Panc1 (cell line): Measurements from ENCODE around the gene CYP27C1. TPM values are rescaled to one million over a fixed set of nuclear protein-coding genes. Genes with fewer than 3 reads are reported as not detected.

Experiments
- ATAC-seq: fragments of 200-7000 bp; cut with Tn5 transposase; 2 replicates; pipeline ENCODE4 v1.9.1; 2020; ENCODE audit warnings: mild to moderate bottlenecking, moderate library complexity
- BruUV-seq: library from RNA; stranded (reverse); fragments of 400-500 nt; replicated peaks from 2 replicates; lab custom pipeline; 2021; lab: Mats Ljungman, UMichigan
- CTCF ChIA-PET: fragments of 300-600 bp; sonication (Branson Sonifier 250); formaldehyde crosslinking; loops from one replicate; lab custom pipeline; 2022; ENCODE audit warnings: antibody characterized with exemption; lab: Charles Lee
- POLR2A ChIA-PET: fragments of 300-600 bp; sonication (Branson Sonifier 250); formaldehyde crosslinking; loops from one replicate; lab custom pipeline; 2022; ENCODE audit warnings: antibody characterized with exemption; lab: Charles Lee
- DNase-seq: peaks from one replicate; pipeline ENCODE4 v3.0.0-alpha.2; 2010; ENCODE audit warnings: low read depth, low spot score
- H3K27ac ChIP-seq: 2 replicates; pipeline ENCODE4 v1.5.1; 2011; ENCODE audit warnings: mild to moderate bottlenecking, low read length, inconsistent platforms
- H3K27me3 ChIP-seq: fragments of 200-500 bp; sonication (Bioruptor generic); 2 replicates; pipeline ENCODE4 v1.6.0; 2014; ENCODE audit warnings: low read length, inconsistent platforms; ENCODE audit not compliant: control insufficient read depth, insufficient read depth
- H3K36me3 ChIP-seq: fragments of 200-500 bp; sonication (Bioruptor generic); 2 replicates; pipeline ENCODE4 v1.5.1; 2014; ENCODE audit warnings: inconsistent platforms, mild to moderate bottlenecking, low read length, moderate library complexity; ENCODE audit not compliant: control insufficient read depth, insufficient read depth
- H3K4me1 ChIP-seq: 2 replicates; pipeline ENCODE4 v1.5.1; 2011; ENCODE audit warnings: inconsistent platforms, mild to moderate bottlenecking, low read length, moderate library complexity; ENCODE audit not compliant: control insufficient read depth, insufficient read depth
- H3K4me3 ChIP-seq, 2 experiments: 2 replicates each; pipeline ENCODE4 v1.5.1; 2011 to 2012; ENCODE audit warnings: low read depth in 2 of 2, low read length in 2 of 2, mild to moderate bottlenecking in 2 of 2, inconsistent platforms in 1 of 2, moderate library complexity in 1 of 2
- H3K9me3 ChIP-seq: fragments of 200-500 bp; sonication (Bioruptor generic); 2 replicates; pipeline ENCODE4 v1.5.1; 2014; ENCODE audit warnings: low read depth, mild to moderate bottlenecking, inconsistent platforms, low read length, moderate library complexity; ENCODE audit not compliant: control insufficient read depth, insufficient read depth
- CTCF ChIP-seq: fragments of 450-650 bp; IDR thresholded peaks from 2 replicates; pipeline ENCODE4 v1.5.1; 2017; ENCODE audit warnings: mild to moderate bottlenecking
- POLR2AphosphoS5 ChIP-seq: IDR thresholded peaks from 2 replicates; pipeline ENCODE4 v1.6.1; 2012; ENCODE audit warnings: mild to moderate bottlenecking, low read depth, low read length, moderate library complexity
- REST ChIP-seq, 2 experiments: IDR thresholded peaks; 2 replicates each; pipeline ENCODE4 v1.6.1; 2011 to 2012; ENCODE audit warnings: low read depth in 2 of 2, control low read depth in 1 of 2, low read length in 1 of 2, mild to moderate bottlenecking in 1 of 2, moderate library complexity in 1 of 2; ENCODE audit not compliant: insufficient read depth in 1 of 2
- SIN3A ChIP-seq: IDR thresholded peaks from 2 replicates; pipeline ENCODE4 v1.6.1; 2012; ENCODE audit warnings: low read depth, mild to moderate bottlenecking, low read length, moderate library complexity, borderline replicate concordance; ENCODE audit not compliant: insufficient read depth
- TCF7L2 ChIP-seq: IDR thresholded peaks from 2 replicates; pipeline ENCODE4 v1.6.1; 2011; ENCODE audit warnings: mild to moderate bottlenecking, low read depth, low read length, inconsistent platforms
- in situ Hi-C: cut with HindIII; loops from 2 replicates; pipeline ENCODE4 v1.10.0; 2016; ENCODE audit warnings: low sequenced_read_pairs, low pct_unique_long_range_greater_than_20kb
- intact Hi-C: fragments of 100-400 bp; cut with micrococcal nuclease; formaldehyde crosslinking; loops from one replicate; pipeline ENCODE4 v1.10.0; 2022; ENCODE audit not compliant: unreplicated experiment
- total RNA-seq: library from RNA; stranded (reverse); gene quantifications from one replicate; pipeline ENCODE4 v1.2.1, GENCODE V29; 2021; ENCODE audit not compliant: unreplicated experiment

The CYP27C1 gene
- total RNA-seq, 1 experiment from 2014 or later: 5.7 TPM

- Histone ChIP-seq H3K27me3 (no peaks in the 10 kb centered on the region), H3K27ac (no peak overlapping the region), H3K36me3 (no peaks in the 10 kb centered on the region), H3K4me1 (0 out of 2 replicates have a peak, but pooled peaks cover 3% of the 10 kb centered on the region), H3K4me3 (no peak overlapping the region), H3K9me3 (no peaks in the 10 kb centered on the region)
- POLR2A ChIA-PET: no interaction called here
- TF ChIP-seq SIN3A (no peak), POLR2AphosphoS5 (no peak), CTCF (no peak), TCF7L2 (no peak), REST (IDR thresholded peaks at IDR 0.05; ENCODE audit: insufficient read depth in 1 of 2, low read depth in 2 of 2, low read length in 1 of 2) (no peak)
- no TSS peak for BruUV-seq
- CTCF ChIA-PET: no interaction called here
- intact Hi-C loops: no loop called here
- no peak for DNase-seq
- ATAC-seq: no peak
- in situ Hi-C loops: no loop called here
Observed at GRCh38 chr2:127194447-127194846, 25.7 kb downstream of the CYP27C1 start.

GRCh38 chr2:127193967-127194280 lies 26.2 kb downstream of the CYP27C1 start:
- no TSS peak for BruUV-seq
- in situ Hi-C loops: no loop called here

More at GRCh38 chr2:127193967-127194280, 26.2 kb downstream of the CYP27C1 start:
- Histone ChIP-seq H3K27ac (no peak overlapping the region), H3K4me3 (no peak overlapping the region), H3K36me3 (no peaks in the 10 kb centered on the region), H3K9me3 (no peaks in the 10 kb centered on the region), H3K27me3 (no peaks in the 10 kb centered on the region), H3K4me1 (0 out of 2 replicates have a peak, but pooled peaks cover 3% of the 10 kb centered on the region)
- ChIA-PET POLR2A (no interaction called here), CTCF (no interaction called here)
- intact Hi-C loops: no loop called here
- DNase-seq: no peak
- no peak for ATAC-seq
- no peak for TF ChIP-seq TCF7L2
- no peak for TF ChIP-seq SIN3A
- no peak for TF ChIP-seq REST (IDR thresholded peaks at IDR 0.05; ENCODE audit: insufficient read depth in 1 of 2, low read depth in 2 of 2, low read length in 1 of 2)
- TF ChIP-seq CTCF: no peak
- no peak for TF ChIP-seq POLR2AphosphoS5
